Measurements from ENCODE around the gene SRMS.

GRCh38 chr20:63491078-63491477 is 56.5 kb downstream of the SRMS start:
- TF ChIP-seq CTCF (IDR thresholded peaks at IDR 0.05; ENCODE audit: low read length) = no peak
- TF ChIP-seq EZH2phosphoT487 (IDR thresholded peaks at IDR 0.05; ENCODE audit: low read length) = no peak
- no peak for TF ChIP-seq EZH2 (optimal IDR thresholded peaks at IDR 0.05; ENCODE audit: low read depth, low read length)

Measured in MM.1S (cell line).